Glutamatergic neuron (in vitro differentiated cells): ENCODE measurements around the gene SSBP3. TPM values are rescaled to one million over a fixed set of nuclear protein-coding genes. Genes with fewer than 3 reads are reported as not detected.

Experiments used
- DNase-seq: peaks from one replicate; pipeline ENCODE4 v3.0.0; 2022
- H3K27ac Mint-ChIP-seq: one replicate; pipeline ENCODE4 v1.8.0; 2020; ENCODE audit warnings: mild to moderate bottlenecking, mixed read lengths, inconsistent platforms; ENCODE audit not compliant: unreplicated experiment
- H3K27me3 Mint-ChIP-seq: one replicate; pipeline ENCODE4 v1.8.0; 2020; ENCODE audit warnings: mild to moderate bottlenecking, moderate library complexity, mixed read lengths, inconsistent platforms; ENCODE audit not compliant: unreplicated experiment
- H3K36me3 Mint-ChIP-seq: one replicate; pipeline ENCODE4 v1.8.0; 2020; ENCODE audit warnings: mild to moderate bottlenecking, mixed read lengths, inconsistent platforms; ENCODE audit not compliant: unreplicated experiment
- H3K4me1 Mint-ChIP-seq: one replicate; pipeline ENCODE4 v1.8.0; 2020; ENCODE audit warnings: mild to moderate bottlenecking, low read depth, mixed read lengths, inconsistent platforms; ENCODE audit not compliant: unreplicated experiment
- H3K4me3 Mint-ChIP-seq: one replicate; pipeline ENCODE4 v1.8.0; 2020; ENCODE audit warnings: mild to moderate bottlenecking, mixed read lengths, inconsistent platforms; ENCODE audit not compliant: unreplicated experiment
- H3K9me3 Mint-ChIP-seq: one replicate; pipeline ENCODE4 v1.8.0; 2020; ENCODE audit warnings: mild to moderate bottlenecking, moderate library complexity, mixed read lengths, inconsistent platforms; ENCODE audit not compliant: unreplicated experiment
- total RNA-seq: library from RNA; stranded (reverse); fragmentation: NEBNext Ultra II Directional; extraction: Animal tissue kit (Norgen Biotek cat#: 25700); gene quantifications from one replicate; pipeline ENCODE4 v1.2.1, GENCODE V29; 2021; ENCODE audit not compliant: unreplicated experiment
- TF ChIP-seq, protein P1 (sequence below): fragments of 200-600 bp; sonication (generic); IDR thresholded peaks from one replicate; pipeline ENCODE4 v1.5.0; 2021; ENCODE audit not compliant: partially characterized antibody, unreplicated experiment

SSBP3 gene
- total RNA-seq, 1 donor from 2014 or later = 608 TPM

DNA sequence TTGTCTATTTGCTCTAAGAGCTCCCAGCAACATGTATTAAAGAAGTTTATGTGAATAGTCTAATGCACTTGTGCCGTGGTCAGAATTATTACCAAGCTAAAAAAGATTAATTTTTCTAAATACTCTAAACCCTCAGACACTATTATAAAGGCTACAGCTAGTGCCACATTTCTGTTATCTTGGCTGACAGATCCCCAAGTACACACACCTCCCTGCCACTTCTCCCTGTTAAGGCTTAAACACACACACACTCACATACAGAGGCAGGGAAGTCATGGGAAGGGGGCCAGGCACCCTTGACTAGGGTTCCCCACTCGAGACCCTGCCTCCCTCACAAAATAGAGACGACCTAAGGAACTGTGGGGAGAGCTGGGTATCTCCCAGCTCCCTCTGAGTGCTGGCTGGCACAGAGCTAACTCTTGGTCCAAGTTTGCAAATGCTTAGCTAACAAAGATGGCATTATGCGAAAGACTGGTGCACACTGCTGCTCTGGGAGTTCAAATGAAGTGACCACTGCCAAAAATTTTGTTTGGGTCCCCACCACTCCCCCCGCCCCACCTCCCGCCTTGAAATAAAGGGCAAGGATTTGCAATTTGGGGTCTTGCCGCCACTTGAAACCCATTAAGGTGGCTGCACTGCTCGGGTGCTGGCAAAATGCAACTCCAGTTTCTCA is 9.8 kb downstream of the SSBP3 start:
- TF ChIP-seq, protein P1, sequence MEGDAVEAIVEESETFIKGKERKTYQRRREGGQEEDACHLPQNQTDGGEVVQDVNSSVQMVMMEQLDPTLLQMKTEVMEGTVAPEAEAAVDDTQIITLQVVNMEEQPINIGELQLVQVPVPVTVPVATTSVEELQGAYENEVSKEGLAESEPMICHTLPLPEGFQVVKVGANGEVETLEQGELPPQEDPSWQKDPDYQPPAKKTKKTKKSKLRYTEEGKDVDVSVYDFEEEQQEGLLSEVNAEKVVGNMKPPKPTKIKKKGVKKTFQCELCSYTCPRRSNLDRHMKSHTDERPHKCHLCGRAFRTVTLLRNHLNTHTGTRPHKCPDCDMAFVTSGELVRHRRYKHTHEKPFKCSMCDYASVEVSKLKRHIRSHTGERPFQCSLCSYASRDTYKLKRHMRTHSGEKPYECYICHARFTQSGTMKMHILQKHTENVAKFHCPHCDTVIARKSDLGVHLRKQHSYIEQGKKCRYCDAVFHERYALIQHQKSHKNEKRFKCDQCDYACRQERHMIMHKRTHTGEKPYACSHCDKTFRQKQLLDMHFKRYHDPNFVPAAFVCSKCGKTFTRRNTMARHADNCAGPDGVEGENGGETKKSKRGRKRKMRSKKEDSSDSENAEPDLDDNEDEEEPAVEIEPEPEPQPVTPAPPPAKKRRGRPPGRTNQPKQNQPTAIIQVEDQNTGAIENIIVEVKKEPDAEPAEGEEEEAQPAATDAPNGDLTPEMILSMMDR = no peak
- Mint-ChIP-seq H3K27me3 (peaks cover 6% of the 10 kb centered on the region), H3K27ac (no peak overlapping the region), H3K9me3 (peaks cover 3% of the 10 kb centered on the region), H3K4me3 (peak overlapping the region; percentile 61), H3K36me3 (peaks cover 5% of the 10 kb centered on the region), H3K4me1 (peaks cover 77% of the 10 kb centered on the region)
- no peak for DNase-seq

DNA sequence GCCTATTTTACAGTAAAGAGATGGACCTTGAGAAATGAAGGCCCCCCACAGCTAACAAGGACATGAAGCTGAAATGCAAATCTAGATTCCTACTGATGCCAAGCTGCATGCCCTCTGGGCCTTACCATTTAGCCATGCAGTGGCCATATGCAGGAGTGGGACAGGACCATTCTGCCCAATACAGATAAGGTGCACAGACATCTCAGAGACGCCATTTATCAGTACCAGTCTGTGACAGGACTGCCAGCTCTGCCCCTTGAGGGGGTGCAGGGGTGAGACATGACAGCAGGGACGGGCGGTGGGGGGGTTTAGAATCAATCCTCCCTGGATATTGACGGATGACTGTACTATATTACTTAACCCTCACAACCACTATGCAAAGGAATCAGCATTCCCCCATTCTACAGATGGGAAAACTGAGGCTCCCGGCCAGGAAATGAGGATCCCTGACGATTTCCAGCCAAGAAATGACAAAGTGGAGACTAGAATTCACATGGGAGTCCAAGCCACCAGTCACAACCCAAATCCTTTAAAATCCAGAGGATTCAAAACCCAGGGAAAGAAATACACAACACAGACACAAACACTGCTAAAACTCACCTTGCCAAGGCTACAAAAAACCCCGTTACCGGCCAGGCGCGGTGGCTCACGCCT is 10.8 kb downstream of the SSBP3 start:
- DNase-seq = no peak
- Mint-ChIP-seq H3K27me3 (peaks cover 7% of the 10 kb centered on the region), H3K4me1 (peaks cover 75% of the 10 kb centered on the region), H3K9me3 (peaks cover 5% of the 10 kb centered on the region), H3K4me3 (peak overlapping the region; percentile 70), H3K36me3 (peaks cover 5% of the 10 kb centered on the region), H3K27ac (peak overlapping the region; percentile 48)
- TF ChIP-seq, protein P1 = no peak

DNA sequence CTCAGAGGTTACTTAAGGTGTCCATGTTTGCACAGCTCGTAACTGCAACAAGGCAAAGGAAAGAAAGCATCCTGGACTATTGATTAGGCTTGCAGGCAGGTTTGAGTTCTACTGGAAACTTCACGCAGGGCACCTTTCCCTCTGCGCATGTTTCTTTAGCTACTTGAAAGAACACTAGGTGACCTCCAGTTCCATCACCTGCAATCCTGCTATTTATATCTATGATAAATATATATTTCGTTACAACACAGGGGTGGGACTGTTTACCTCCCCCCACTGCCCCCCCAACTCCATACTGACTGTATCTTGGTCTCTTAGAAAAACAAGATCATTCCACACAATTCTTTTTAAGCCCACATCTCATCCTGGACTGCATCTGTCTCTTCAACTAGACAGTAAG is 12.1 kb downstream of the SSBP3 start:
- Mint-ChIP-seq H3K36me3 (peaks cover 5% of the 10 kb centered on the region), H3K27me3 (peaks cover 11% of the 10 kb centered on the region)

DNA sequence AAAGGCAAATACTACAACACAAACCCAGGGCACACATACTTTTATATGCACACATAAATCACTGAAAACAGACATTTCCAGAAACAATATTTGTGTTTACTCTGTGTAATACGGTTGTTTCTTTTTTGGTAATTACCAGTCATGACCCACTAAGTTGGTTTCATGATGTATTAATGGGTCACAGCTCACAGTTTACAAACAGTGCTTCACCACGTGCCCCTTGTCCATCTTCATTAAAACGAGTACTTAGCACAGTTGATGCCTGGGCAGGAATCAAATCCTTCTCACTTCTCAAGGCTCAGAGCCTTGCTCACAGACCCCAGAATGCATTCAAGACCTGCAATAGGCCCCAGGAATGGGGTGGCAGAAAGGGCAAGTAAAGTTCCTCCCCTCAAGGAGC is 13.8 kb downstream of the SSBP3 start:
- H3K27me3 Mint-ChIP-seq = peaks cover 11% of the 10 kb centered on the region
- H3K4me3 Mint-ChIP-seq = peak overlapping the region; percentile 78
- peak overlapping the region; percentile 88 for H3K27ac Mint-ChIP-seq
- peaks cover 14% of the 10 kb centered on the region for H3K9me3 Mint-ChIP-seq
- DNase-seq = no peak
- H3K36me3 Mint-ChIP-seq = no peaks in the 10 kb centered on the region
- TF ChIP-seq, protein P1 = no peak
- peaks cover 74% of the 10 kb centered on the region for H3K4me1 Mint-ChIP-seq

More for the DNA sequence above, 12.1 kb downstream of the SSBP3 start:
- TF ChIP-seq, protein P1 = no peak
- Mint-ChIP-seq H3K4me1 (peaks cover 74% of the 10 kb centered on the region), H3K4me3 (peak overlapping the region; percentile 78), H3K9me3 (peaks cover 10% of the 10 kb centered on the region), H3K27ac (peak overlapping the region; percentile 39)
- no peak for DNase-seq
